ENCODE data around the gene WDR17. TPM values are rescaled to one million over a fixed set of nuclear protein-coding genes. Genes with fewer than 3 reads are reported as not detected.

WDR17 gene
- polyA plus RNA-seq, 6 donors from 2014 or later: 0.24 to 1.5 (median 0.41) TPM; not detected in 1

DNA sequence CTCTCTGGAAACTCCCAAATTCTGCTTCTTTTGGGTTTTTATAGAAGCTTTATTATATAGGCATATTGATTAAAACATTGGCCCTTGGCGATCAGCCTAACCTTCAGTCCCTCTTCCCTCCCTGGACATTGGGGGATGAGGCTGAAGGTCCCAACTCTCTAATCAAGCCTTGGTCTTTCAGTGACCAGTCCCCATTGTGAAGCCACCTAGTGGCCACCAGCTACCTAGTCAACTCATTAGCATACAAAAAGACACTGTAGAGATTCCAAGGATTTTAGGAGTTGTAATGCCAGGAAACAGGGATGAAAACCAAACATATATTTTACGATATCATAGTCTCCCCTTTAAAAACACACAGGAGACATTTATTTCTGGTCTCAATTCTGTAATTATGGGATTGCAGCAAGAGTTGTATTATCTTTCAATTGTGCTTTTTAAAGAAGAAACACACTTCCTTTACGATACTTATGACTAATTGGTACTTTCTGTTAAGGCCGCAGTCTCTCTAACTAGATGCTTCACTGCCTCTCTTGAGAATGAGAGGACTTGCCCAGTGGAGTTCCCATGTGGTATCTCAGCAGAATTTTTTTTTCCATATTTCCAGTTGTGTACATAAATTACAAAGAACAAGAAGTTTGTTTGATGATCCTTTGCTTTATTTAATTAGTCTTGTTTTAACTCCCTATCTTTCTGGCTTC lies 58.2 kb downstream of the WDR17 start:
- Mint-ChIP-seq H3K27ac (peak overlapping the region in 1 of 6 donors; percentile 2), H3K36me3 (no peaks in the 10 kb centered on the region), H3K27me3 (no peaks in the 10 kb centered on the region), H3K4me1 (peaks cover 0 to 5% (median 2%) of the 10 kb centered on the region in 3 donors), H3K4me3 (no peak overlapping the region), H3K9me3 (no peaks in the 10 kb centered on the region)
- no peak for DNase-seq
- peak; percentile 39 to 49 for ATAC-seq (ENCODE audit: low read depth in 2 of 2)

DNA sequence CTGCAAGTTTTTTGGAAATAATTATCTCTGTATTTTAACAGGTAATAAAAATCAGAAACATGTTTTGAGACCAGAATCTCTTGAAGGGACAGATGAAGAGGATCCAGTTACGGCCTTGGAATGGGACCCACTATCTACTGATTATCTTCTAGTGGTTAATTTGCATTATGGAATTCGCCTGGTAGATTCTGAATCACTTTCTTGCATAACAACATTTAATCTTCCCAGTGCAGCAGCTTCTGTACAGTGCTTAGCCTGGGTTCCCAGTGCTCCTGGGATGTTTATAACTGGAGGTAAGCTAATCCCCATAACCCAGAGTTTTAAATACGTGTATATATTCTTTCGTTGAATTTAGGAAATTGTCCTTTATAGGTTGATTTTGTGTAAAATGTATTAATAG lies 59.4 kb downstream of the WDR17 start:
- no peak overlapping the region for H3K4me3 Mint-ChIP-seq
- no peak overlapping the region for H3K27ac Mint-ChIP-seq
- no peak for DNase-seq
- H3K9me3 Mint-ChIP-seq: no peaks in the 10 kb centered on the region
- no peaks in the 10 kb centered on the region for H3K36me3 Mint-ChIP-seq
- peaks cover 0 to 5% (median 2%) of the 10 kb centered on the region in 3 donors for H3K4me1 Mint-ChIP-seq
- ATAC-seq (ENCODE audit: low read depth in 2 of 2): no peak
- no peaks in the 10 kb centered on the region for H3K27me3 Mint-ChIP-seq

DNA sequence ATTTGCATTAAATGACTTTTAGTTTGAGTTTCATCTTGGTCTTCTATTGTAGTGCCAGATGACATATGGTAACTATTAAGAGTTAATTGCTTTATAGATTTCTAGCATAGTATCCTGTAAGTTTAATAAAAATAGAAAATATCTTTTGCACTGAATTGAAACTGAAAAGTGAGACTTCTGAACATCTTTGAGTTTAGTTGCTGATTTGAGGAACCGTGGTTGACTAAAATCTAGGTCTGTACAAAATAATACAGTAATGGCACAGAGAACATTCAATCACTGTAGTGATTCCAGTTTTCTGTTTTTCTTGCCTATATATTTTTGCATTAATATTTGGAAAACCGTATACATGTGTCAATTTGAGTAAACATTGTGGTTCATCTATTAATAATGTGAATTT lies 69.0 kb downstream of the WDR17 start:
- no peak for ATAC-seq (ENCODE audit: low read depth in 2 of 2)
- Mint-ChIP-seq H3K4me1 (no peaks in the 10 kb centered on the region), H3K9me3 (no peaks in the 10 kb centered on the region), H3K4me3 (no peak overlapping the region), H3K36me3 (no peaks in the 10 kb centered on the region), H3K27ac (no peak overlapping the region), H3K27me3 (no peaks in the 10 kb centered on the region)
- no peak for DNase-seq

DNA sequence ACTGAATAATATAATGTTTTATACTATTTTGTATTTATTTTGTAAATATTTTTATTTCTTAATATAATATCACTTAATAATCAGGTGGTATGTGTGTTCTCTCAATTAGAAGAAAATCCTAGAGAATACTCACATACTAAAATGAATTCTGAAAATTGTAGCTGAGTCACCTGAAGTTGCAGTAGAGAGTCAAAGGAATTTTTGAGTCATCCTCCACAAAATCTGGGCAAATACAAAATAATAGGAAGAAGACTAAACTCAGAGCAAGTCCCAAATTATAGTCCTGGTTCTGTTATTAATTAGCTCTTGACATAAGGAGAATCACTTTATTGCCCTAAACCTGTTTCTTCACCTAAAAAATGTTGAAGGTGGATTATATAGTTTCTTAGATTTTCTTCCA lies 72.0 kb downstream of the WDR17 start:
- H3K27ac Mint-ChIP-seq: no peak overlapping the region
- H3K4me1 Mint-ChIP-seq: no peaks in the 10 kb centered on the region
- no peak for ATAC-seq (ENCODE audit: low read depth in 2 of 2)
- no peak for DNase-seq
- no peaks in the 10 kb centered on the region for H3K36me3 Mint-ChIP-seq
- H3K27me3 Mint-ChIP-seq: no peaks in the 10 kb centered on the region
- H3K9me3 Mint-ChIP-seq: no peaks in the 10 kb centered on the region
- H3K4me3 Mint-ChIP-seq: no peak overlapping the region

DNA sequence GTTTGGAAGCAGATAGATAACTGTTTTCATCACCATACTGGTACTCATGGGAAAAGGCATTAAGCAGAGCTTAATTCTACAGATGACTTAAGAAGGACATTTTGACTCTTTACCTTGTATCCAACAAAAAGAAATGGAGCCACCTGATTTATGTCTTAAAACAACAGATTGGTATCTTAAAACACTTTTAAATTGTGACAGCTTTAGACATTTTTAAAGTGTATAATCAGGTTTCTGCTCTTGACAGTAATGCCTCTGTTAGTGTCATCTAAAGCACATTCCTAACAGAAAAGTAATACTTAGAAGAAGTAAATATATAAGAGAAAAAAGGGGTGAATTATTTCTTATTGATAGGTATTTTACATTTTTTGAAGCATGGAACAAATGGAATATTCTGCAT lies 73.9 kb downstream of the WDR17 start:
- H3K4me3 Mint-ChIP-seq: no peak overlapping the region
- H3K27me3 Mint-ChIP-seq: no peaks in the 10 kb centered on the region
- H3K9me3 Mint-ChIP-seq: no peaks in the 10 kb centered on the region
- no peaks in the 10 kb centered on the region for H3K36me3 Mint-ChIP-seq
- DNase-seq (no peak), ATAC-seq (ENCODE audit: low read depth in 2 of 2) (no peak)
- no peak overlapping the region for H3K27ac Mint-ChIP-seq
- H3K4me1 Mint-ChIP-seq: no peaks in the 10 kb centered on the region

DNA sequence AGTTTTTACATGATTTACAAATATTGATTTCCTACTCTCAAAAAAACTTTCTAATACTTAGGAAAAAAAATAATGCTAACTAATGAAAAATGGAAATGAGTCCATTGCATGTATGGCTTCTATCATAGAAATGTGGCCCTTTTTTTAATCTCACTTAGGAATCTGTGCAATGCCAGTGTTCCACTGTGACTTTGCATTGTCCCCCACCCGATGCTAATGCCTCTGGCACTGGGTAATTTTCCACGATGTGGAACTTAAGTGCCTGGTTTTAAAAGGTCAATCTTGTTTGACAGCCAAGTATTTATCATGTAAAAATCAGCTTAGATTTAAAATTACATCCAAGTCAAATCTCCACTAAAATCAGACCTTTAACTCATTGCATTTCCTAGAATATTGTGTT lies 76.6 kb downstream of the WDR17 start:
- H3K36me3 Mint-ChIP-seq: no peaks in the 10 kb centered on the region
- no peak for ATAC-seq (ENCODE audit: low read depth in 2 of 2)
- H3K4me3 Mint-ChIP-seq: no peak overlapping the region

DNA sequence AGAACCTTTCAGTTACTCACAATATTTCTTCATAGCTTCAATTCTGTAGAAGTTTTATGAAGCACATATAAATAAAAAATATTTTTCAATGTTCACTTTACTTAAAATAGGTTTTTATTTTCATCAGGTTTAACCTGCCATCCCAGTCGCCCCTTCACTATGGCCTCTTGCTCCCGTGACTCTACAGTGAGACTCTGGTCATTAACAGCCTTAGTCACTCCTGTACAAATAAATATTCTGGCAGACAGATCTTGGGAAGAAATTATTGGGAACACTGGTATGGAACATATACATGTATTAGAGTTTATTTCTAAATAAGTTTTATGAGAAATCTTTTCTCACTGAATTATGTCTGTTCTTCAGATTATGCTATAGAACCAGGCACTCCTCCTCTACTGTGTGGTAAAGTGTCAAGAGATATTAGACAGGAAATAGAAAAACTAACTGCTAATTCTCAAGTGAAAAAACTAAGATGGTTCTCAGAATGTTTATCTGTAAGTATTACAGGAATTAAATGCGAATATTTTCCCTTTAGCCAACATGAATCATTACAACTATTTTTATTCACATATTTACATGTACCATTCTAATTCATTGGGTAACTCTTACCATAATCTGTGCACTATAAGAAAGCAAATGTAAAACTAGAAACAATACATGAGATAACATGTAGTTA lies 84.2 kb downstream of the WDR17 start:
- no peaks in the 10 kb centered on the region for H3K36me3 Mint-ChIP-seq
- DNase-seq (no peak), ATAC-seq (ENCODE audit: low read depth in 2 of 2) (no peak)
- no peaks in the 10 kb centered on the region for H3K27me3 Mint-ChIP-seq
- no peak overlapping the region for H3K4me3 Mint-ChIP-seq
- H3K27ac Mint-ChIP-seq: peak overlapping the region in 1 of 6 donors; percentile 69
- no peaks in the 10 kb centered on the region for H3K4me1 Mint-ChIP-seq
- no peaks in the 10 kb centered on the region for H3K9me3 Mint-ChIP-seq

More for the DNA sequence above, 76.6 kb downstream of the WDR17 start:
- no peak for DNase-seq
- no peak overlapping the region for H3K27ac Mint-ChIP-seq
- no peaks in the 10 kb centered on the region for H3K4me1 Mint-ChIP-seq
- no peaks in the 10 kb centered on the region for H3K27me3 Mint-ChIP-seq
- H3K9me3 Mint-ChIP-seq: no peaks in the 10 kb centered on the region

DNA sequence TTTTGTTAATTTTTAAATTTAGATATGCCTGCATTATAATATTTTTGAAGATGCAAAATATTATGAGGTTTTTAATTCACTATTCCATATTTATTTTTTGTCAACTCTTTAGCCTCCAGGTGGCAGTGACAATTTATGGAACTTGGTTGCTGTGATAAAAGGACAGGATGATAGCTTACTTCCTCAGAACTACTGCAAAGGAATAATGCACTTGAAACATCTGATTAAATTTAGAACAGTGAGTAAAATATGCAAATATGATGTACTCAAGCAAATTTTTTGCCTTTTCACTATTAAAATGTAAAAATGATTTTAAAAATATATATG lies 84.7 kb downstream of the WDR17 start:
- H3K9me3 Mint-ChIP-seq: no peaks in the 10 kb centered on the region
- H3K4me1 Mint-ChIP-seq: no peaks in the 10 kb centered on the region
- H3K4me3 Mint-ChIP-seq: no peak overlapping the region

DNA sequence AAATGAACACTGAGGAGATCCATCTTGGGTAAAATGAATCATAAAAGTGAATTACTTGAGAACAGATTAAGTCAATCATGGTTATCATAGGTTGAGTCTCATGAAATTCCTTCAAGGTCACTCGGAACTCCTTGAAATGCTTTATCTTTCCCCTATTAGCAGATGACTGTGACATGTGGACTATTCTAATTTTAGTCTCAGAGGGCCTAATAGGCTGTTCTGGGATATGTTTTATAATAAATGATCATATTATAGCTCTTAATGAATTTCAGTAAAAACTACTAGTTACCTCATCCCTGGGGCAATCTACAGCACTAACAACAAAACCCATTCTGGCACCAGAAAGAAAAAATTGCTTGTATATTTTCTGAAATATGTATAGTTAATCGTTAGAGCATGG lies 85.1 kb downstream of the WDR17 start:
- Mint-ChIP-seq H3K36me3 (no peaks in the 10 kb centered on the region), H3K4me3 (no peak overlapping the region), H3K27ac (no peak overlapping the region), H3K4me1 (no peaks in the 10 kb centered on the region), H3K9me3 (no peaks in the 10 kb centered on the region), H3K27me3 (no peaks in the 10 kb centered on the region)
- no peak for ATAC-seq (ENCODE audit: low read depth in 2 of 2)
- DNase-seq: no peak

More for the DNA sequence above, 84.7 kb downstream of the WDR17 start:
- H3K27me3 Mint-ChIP-seq: no peaks in the 10 kb centered on the region
- no peaks in the 10 kb centered on the region for H3K36me3 Mint-ChIP-seq
- DNase-seq (no peak), ATAC-seq (ENCODE audit: low read depth in 2 of 2) (no peak)
- H3K27ac Mint-ChIP-seq: no peak overlapping the region

DNA sequence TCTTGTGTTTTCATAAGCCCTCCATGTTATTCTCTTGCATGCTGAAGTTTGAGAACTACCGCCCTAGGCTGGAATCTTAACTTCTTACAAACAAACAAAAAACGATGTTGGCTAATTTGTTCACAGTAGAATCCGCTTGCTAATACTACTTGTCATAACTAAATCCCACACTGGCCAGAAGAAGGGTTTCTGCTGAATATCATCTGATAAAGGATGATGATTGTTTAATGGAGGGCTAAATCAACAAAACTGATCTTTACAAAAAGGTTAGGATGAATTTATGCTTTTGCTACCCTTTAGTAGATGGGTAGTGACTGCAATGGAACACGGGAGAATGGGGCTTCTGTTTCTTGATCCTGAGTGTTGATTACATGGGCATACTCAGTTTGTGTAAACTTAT lies 87.5 kb downstream of the WDR17 start:
- Mint-ChIP-seq H3K27me3 (no peaks in the 10 kb centered on the region), H3K9me3 (no peaks in the 10 kb centered on the region), H3K27ac (no peak overlapping the region), H3K36me3 (no peaks in the 10 kb centered on the region), H3K4me3 (no peak overlapping the region), H3K4me1 (no peaks in the 10 kb centered on the region)
- DNase-seq: no peak
- no peak for ATAC-seq (ENCODE audit: low read depth in 2 of 2)

DNA sequence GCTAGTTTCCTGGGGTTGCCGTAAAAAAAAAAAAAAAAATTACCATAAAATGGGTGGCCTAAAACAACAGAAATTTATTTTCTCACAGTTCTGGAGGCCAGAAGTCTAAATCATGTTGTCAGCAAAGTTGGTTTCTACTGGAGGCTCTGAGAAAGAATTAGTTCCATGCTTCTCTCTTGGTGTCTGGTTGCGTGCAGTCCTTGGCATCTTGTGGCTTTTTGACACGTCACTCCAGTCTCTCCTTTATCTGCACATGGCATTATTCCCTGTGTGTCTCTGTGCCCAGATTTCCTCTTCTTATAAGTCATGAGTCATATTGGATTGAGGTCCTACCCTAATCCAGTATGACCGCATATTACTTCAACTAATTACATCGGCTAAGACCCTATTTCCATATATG lies 91.0 kb downstream of the WDR17 start:
- Mint-ChIP-seq H3K9me3 (no peaks in the 10 kb centered on the region), H3K27me3 (no peaks in the 10 kb centered on the region), H3K4me3 (no peak overlapping the region), H3K36me3 (no peaks in the 10 kb centered on the region), H3K4me1 (no peaks in the 10 kb centered on the region), H3K27ac (no peak overlapping the region)
- DNase-seq: no peak
- no peak for ATAC-seq (ENCODE audit: low read depth in 2 of 2)

DNA sequence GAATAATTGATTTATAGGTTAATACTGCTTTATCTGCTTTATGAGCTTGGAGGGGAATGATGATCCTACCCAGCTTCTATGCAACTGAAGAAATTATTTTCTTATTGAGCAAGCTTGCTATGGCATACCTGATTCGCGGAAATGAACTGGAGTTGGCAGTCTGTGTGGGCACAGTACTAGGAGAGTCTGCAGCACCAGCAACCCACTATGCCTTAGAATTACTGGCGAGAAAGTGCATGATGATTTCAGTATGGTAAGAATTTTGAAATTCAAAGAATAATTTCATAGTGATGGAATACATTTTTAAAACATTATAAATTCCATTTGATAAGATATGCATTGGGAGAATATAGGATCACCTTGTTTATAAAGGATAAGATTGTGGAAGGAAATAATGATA lies 97.4 kb downstream of the WDR17 start:
- H3K27me3 Mint-ChIP-seq: no peaks in the 10 kb centered on the region
- no peaks in the 10 kb centered on the region for H3K9me3 Mint-ChIP-seq
- no peak overlapping the region for H3K27ac Mint-ChIP-seq
- H3K36me3 Mint-ChIP-seq: no peaks in the 10 kb centered on the region
- no peaks in the 10 kb centered on the region for H3K4me1 Mint-ChIP-seq
- ATAC-seq (ENCODE audit: low read depth in 2 of 2) (no peak), DNase-seq (no peak)
- no peak overlapping the region for H3K4me3 Mint-ChIP-seq

DNA sequence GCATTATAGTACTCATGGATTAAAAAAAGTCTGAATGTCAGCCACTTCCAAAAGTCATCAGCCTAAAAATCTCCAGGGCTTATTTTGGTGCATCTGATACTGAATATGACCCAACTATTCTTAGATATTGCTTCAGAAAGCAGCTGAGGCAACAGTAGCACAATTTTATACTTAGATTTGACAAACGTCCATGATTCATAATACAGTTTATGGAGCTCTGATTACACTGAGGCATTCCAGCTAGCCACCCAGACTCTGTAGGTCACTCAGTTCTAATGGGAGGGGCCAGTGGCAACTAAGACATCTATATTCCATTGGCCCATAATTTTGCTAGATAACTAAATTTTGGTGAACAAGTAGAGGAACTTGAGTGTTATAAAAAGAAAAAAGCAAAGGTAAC lies 119.4 kb downstream of the WDR17 start:
- no peak for DNase-seq
- Mint-ChIP-seq H3K27me3 (peaks cover 21 to 22% (median 21%) of the 10 kb centered on the region in 3 donors), H3K4me1 (no peaks in the 10 kb centered on the region), H3K27ac (no peak overlapping the region), H3K9me3 (no peaks in the 10 kb centered on the region), H3K36me3 (no peaks in the 10 kb centered on the region), H3K4me3 (no peak overlapping the region)
- ATAC-seq (ENCODE audit: low read depth in 2 of 2): no peak

DNA sequence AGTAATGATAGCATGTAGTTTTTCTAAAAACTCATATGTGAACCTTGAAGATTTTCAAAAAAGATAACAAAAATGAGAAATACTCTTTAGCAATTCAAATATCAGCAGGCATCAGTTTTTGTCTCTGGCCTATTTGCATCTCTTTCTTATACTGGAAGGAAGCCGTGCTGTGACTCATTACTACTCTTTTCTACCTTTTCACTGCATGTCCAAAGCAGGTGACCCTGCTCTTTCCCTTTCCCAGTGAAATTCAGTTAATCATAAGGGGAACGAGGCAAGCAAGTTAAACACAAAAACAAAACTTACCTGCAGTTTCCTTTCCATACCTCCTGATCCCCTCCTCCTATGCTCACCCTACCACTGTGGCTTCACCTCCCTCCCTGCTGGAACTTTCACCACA lies 120.4 kb downstream of the WDR17 start:
- Mint-ChIP-seq H3K27me3 (peaks cover 21 to 26% (median 22%) of the 10 kb centered on the region in 3 donors), H3K4me3 (no peak overlapping the region), H3K36me3 (no peaks in the 10 kb centered on the region), H3K27ac (peak overlapping the region in 1 of 6 donors; percentile 8), H3K4me1 (no peaks in the 10 kb centered on the region), H3K9me3 (no peaks in the 10 kb centered on the region)
- ATAC-seq (ENCODE audit: low read depth in 2 of 2) (no peak), DNase-seq (no peak)

Data from naive B cell (primary cell).